Measurements from ENCODE around the gene MTG2. TPM values are rescaled to one million over a fixed set of nuclear protein-coding genes. Genes with fewer than 3 reads are reported as not detected.

MTG2 gene
- total and polyA plus RNA-seq, 2 of the 8 experiments (the other 6 are each of a cell fraction or from before 2014, with no cell fraction given): 14.4 to 22.8 TPM

DNA sequence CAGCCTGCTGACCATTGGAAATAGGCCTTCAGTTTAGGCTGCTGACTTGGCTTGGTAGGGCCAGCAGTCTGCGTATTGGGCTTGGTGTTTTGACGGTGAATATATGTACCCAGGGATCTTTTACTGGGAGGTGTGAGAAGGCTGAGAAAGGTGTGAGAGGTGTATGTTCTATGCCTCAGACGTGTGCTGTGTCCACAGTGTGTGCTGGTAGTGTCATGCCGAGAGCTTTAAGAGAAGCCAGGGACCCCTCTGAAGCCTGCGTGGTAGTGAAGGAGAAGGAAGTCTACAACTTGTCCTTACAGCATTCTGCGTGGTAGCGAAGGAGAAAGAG is 37.2 kb upstream of the MTG2 start (continued):
- TF ChIP-seq, protein P1, sequence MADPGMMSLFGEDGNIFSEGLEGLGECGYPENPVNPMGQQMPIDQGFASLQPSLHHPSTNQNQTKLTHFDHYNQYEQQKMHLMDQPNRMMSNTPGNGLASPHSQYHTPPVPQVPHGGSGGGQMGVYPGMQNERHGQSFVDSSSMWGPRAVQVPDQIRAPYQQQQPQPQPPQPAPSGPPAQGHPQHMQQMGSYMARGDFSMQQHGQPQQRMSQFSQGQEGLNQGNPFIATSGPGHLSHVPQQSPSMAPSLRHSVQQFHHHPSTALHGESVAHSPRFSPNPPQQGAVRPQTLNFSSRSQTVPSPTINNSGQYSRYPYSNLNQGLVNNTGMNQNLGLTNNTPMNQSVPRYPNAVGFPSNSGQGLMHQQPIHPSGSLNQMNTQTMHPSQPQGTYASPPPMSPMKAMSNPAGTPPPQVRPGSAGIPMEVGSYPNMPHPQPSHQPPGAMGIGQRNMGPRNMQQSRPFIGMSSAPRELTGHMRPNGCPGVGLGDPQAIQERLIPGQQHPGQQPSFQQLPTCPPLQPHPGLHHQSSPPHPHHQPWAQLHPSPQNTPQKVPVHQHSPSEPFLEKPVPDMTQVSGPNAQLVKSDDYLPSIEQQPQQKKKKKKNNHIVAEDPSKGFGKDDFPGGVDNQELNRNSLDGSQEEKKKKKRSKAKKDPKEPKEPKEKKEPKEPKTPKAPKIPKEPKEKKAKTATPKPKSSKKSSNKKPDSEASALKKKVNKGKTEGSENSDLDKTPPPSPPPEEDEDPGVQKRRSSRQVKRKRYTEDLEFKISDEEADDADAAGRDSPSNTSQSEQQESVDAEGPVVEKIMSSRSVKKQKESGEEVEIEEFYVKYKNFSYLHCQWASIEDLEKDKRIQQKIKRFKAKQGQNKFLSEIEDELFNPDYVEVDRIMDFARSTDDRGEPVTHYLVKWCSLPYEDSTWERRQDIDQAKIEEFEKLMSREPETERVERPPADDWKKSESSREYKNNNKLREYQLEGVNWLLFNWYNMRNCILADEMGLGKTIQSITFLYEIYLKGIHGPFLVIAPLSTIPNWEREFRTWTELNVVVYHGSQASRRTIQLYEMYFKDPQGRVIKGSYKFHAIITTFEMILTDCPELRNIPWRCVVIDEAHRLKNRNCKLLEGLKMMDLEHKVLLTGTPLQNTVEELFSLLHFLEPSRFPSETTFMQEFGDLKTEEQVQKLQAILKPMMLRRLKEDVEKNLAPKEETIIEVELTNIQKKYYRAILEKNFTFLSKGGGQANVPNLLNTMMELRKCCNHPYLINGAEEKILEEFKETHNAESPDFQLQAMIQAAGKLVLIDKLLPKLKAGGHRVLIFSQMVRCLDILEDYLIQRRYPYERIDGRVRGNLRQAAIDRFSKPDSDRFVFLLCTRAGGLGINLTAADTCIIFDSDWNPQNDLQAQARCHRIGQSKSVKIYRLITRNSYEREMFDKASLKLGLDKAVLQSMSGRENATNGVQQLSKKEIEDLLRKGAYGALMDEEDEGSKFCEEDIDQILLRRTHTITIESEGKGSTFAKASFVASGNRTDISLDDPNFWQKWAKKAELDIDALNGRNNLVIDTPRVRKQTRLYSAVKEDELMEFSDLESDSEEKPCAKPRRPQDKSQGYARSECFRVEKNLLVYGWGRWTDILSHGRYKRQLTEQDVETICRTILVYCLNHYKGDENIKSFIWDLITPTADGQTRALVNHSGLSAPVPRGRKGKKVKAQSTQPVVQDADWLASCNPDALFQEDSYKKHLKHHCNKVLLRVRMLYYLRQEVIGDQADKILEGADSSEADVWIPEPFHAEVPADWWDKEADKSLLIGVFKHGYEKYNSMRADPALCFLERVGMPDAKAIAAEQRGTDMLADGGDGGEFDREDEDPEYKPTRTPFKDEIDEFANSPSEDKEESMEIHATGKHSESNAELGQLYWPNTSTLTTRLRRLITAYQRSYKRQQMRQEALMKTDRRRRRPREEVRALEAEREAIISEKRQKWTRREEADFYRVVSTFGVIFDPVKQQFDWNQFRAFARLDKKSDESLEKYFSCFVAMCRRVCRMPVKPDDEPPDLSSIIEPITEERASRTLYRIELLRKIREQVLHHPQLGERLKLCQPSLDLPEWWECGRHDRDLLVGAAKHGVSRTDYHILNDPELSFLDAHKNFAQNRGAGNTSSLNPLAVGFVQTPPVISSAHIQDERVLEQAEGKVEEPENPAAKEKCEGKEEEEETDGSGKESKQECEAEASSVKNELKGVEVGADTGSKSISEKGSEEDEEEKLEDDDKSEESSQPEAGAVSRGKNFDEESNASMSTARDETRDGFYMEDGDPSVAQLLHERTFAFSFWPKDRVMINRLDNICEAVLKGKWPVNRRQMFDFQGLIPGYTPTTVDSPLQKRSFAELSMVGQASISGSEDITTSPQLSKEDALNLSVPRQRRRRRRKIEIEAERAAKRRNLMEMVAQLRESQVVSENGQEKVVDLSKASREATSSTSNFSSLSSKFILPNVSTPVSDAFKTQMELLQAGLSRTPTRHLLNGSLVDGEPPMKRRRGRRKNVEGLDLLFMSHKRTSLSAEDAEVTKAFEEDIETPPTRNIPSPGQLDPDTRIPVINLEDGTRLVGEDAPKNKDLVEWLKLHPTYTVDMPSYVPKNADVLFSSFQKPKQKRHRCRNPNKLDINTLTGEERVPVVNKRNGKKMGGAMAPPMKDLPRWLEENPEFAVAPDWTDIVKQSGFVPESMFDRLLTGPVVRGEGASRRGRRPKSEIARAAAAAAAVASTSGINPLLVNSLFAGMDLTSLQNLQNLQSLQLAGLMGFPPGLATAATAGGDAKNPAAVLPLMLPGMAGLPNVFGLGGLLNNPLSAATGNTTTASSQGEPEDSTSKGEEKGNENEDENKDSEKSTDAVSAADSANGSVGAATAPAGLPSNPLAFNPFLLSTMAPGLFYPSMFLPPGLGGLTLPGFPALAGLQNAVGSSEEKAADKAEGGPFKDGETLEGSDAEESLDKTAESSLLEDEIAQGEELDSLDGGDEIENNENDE (IDR thresholded peaks at IDR 0.05; ENCODE audit: insufficient replicate concordance, low read length): no peak
- TF ChIP-seq CHD1 (IDR thresholded peaks at IDR 0.05; ENCODE audit: low read depth, low read length) (no peak), MAX (IDR thresholded peaks at IDR 0.05) (no peak), CTCF (IDR thresholded peaks at IDR 0.05; ENCODE audit: control extremely low read depth in 1 of 3, insufficient read depth in 1 of 3, low read depth in 1 of 3, low read length in 3 of 3) (no peak), CHD2 (IDR thresholded peaks at IDR 0.05; ENCODE audit: low read length) (no peak), TAF7 (optimal IDR thresholded peaks at IDR 0.05; ENCODE audit: borderline replicate concordance, low read depth, low read length) (no peak), RXRA (IDR thresholded peaks at IDR 0.05; ENCODE audit: insufficient read depth, low read depth, low read length) (no peak), BRCA1 (IDR thresholded peaks at IDR 0.05; ENCODE audit: low read depth, low read length) (no peak), CREB1 (IDR thresholded peaks at IDR 0.05) (no peak), GABPA (IDR thresholded peaks at IDR 0.05; ENCODE audit: borderline replicate concordance, insufficient read depth, low read length) (no peak)
